ENCODE data around the gene STRN. TPM values are rescaled to one million over a fixed set of nuclear protein-coding genes. Genes with fewer than 3 reads are reported as not detected.
A peak's percentile ranks its signal among the peaks of the same experiment; 100 is the strongest.
"Not testable (repeated sequence)": the region's sequence is repeated elsewhere in the genome, so short reads cannot be mapped to it uniquely, and the experiment has no call there.

Gene STRN
- total RNA-seq, 4 donors from 2014 or later: 14.9 to 18.5 (median 16.1) TPM

DNA sequence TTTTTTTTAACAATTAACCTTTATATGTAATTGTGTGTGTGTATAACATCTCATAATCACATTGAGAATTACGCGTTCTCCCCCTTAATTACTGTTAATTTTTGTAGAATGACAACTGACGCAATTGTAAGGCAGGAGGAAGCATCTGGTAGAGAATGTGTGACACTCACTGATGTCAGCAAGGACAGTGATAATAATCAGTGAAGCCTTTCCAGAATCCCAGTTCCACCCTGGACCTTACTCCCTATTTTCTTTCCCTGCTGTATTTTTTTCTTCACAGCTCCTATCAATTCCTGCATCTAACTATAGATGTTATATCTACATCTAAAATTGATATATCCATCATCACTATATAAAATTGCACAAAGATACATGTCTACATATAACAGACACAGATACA, 16.1 kb upstream of the STRN start:
- H3K36me3 ChIP-seq: no peaks in the 10 kb centered on the region

DNA sequence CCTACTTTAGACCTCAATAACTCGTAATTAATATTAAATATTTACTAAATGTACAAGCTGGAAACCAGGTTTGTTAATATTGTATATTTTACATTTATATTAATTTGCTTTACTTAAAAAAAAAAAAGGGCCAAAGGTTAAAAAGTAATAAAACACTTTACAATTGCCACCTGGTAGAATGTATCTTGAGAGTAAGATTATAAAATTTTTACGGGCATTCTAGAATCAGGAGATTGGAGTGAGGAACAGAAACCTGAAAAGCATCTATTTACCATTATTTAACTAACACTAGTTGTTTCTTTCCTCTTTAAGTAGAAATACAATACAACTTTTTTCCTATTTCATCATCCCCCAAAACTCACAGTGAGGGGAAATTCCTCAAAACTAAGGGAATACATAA, 15.6 kb upstream of the STRN start:
- 98 to 99% methylated on average over 2 of the region's 2 CpGs for WGBS, 2 donors
- TF ChIP-seq, protein P1, sequence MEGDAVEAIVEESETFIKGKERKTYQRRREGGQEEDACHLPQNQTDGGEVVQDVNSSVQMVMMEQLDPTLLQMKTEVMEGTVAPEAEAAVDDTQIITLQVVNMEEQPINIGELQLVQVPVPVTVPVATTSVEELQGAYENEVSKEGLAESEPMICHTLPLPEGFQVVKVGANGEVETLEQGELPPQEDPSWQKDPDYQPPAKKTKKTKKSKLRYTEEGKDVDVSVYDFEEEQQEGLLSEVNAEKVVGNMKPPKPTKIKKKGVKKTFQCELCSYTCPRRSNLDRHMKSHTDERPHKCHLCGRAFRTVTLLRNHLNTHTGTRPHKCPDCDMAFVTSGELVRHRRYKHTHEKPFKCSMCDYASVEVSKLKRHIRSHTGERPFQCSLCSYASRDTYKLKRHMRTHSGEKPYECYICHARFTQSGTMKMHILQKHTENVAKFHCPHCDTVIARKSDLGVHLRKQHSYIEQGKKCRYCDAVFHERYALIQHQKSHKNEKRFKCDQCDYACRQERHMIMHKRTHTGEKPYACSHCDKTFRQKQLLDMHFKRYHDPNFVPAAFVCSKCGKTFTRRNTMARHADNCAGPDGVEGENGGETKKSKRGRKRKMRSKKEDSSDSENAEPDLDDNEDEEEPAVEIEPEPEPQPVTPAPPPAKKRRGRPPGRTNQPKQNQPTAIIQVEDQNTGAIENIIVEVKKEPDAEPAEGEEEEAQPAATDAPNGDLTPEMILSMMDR (IDR thresholded peaks at IDR 0.05): no peak
- no peak for TF ChIP-seq POLR2A (IDR thresholded peaks at IDR 0.05)
- Histone ChIP-seq H3K9me3 (no peaks in the 10 kb centered on the region), H3K27me3 (no peaks in the 10 kb centered on the region), H3K4me1 (no peaks in the 10 kb centered on the region), H3K36me3 (no peaks in the 10 kb centered on the region), H3K4me3 (replicated peaks in 1 of 3) (no peak overlapping the region), H3K27ac (no peak overlapping the region)
- no peak for DNase-seq
- intact Hi-C loops (cut with DNase I): no loop called here

More for the DNA sequence above, 16.1 kb upstream of the STRN start:
- H3K9me3 ChIP-seq: no peaks in the 10 kb centered on the region
- H3K27me3 ChIP-seq: no peaks in the 10 kb centered on the region
- H3K4me1 ChIP-seq: no peaks in the 10 kb centered on the region
- WGBS, 2 donors: 82 to 85% methylated on average over 3 of the region's 3 CpGs
- H3K4me3 ChIP-seq (replicated peaks in 1 of 3): no peak overlapping the region
- no peak for DNase-seq
- intact Hi-C loops (cut with DNase I): no loop called here
- H3K27ac ChIP-seq: no peak overlapping the region
- no peak for TF ChIP-seq POLR2A (IDR thresholded peaks at IDR 0.05)
- TF ChIP-seq, protein P1 (IDR thresholded peaks at IDR 0.05): no peak

DNA sequence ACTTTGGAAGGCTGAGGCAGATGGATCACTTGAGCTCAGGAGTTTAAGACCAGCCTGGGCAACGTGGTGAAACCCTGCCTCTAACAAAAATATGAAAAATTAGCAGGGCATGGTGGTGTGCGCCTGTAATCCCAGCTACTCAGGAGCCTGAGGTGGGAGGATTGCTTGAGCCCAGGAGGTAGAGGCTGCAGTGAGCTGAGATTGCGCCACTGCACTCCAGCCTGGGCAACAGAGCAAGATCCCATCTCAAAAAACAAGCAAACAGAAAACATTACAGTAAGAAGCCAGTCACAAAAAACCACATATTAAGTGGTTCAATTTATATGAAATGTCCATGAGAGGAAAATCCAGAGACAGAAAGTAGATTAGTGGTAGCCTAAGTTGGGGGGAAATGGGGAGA, 12.7 kb upstream of the STRN start:
- WGBS, 2 donors: 93 to 97% methylated on average over 3 of the region's 3 CpGs
- H3K4me1 ChIP-seq; H3K36me3 ChIP-seq; intact Hi-C loops (cut with DNase I); H3K4me3 ChIP-seq (replicated peaks in 1 of 3); H3K9me3 ChIP-seq; H3K27ac ChIP-seq; H3K27me3 ChIP-seq; DNase-seq: not testable (repeated sequence)

DNA sequence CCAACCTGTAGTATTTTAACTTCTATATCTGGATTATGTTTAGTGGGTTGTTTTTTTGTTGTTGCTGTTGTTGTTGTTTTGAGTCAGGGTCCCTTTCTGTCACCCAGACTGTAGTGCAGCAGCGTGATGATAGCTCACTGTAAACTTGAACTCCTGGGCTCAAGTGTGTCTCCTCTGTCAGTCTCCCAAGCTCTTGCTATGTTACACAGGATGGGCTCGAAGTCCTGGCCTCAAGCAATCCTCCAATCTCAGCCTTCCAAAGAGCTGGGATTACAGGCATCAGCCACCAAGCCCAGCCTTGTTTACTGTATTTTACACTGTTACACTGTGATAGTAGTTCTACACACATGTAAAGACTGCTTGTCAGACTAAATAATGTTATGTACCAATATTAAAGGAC, 9.7 kb upstream of the STRN start:
- no peaks in the 10 kb centered on the region for H3K9me3 ChIP-seq
- DNase-seq: no peak
- TF ChIP-seq, protein P1 (IDR thresholded peaks at IDR 0.05): no peak
- TF ChIP-seq POLR2A (IDR thresholded peaks at IDR 0.05): no peak
- H3K4me3 ChIP-seq (replicated peaks in 1 of 3): no peak overlapping the region
- H3K4me1 ChIP-seq: peaks cover 0 to 5% of the 10 kb centered on the region in 2 donors
- WGBS, 2 donors: 77 to 85% methylated on average over 2 of the region's 2 CpGs
- H3K36me3 ChIP-seq: no peaks in the 10 kb centered on the region
- no peaks in the 10 kb centered on the region for H3K27me3 ChIP-seq
- intact Hi-C loops (cut with DNase I): no loop called here
- H3K27ac ChIP-seq: no peak overlapping the region

DNA sequence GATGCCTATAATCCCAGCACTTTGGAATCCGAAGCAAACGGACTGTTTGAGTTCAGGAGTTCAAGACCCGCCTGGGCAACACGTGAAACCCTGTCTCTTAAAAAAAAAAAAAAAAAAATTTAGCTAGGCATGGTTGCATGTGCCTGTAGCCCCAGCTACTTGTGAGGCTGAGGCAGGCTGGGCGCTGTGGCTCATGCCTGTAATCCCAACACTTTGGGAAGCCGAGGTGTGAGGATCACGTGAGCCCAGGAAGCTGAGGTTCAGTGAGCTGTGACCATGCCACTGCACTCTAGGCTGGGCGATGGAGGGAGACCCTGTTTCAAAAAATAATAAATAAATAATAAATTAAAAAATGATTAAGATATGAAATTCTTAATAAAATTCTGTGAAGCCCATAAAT, 9.0 kb upstream of the STRN start:
- H3K9me3 ChIP-seq: no peaks in the 10 kb centered on the region
- intact Hi-C loops (cut with DNase I): no loop called here
- 68 to 71% methylated on average over 8 of the region's 8 CpGs for WGBS, 2 donors
- H3K4me1 ChIP-seq: peaks cover 0 to 5% of the 10 kb centered on the region in 2 donors
- TF ChIP-seq POLR2A (IDR thresholded peaks at IDR 0.05): no peak
- TF ChIP-seq, protein P1 (IDR thresholded peaks at IDR 0.05): no peak
- no peaks in the 10 kb centered on the region for H3K27me3 ChIP-seq
- DNase-seq: peak; percentile 32 to 42
- no peak overlapping the region for H3K4me3 ChIP-seq (replicated peaks in 1 of 3)
- no peak overlapping the region for H3K27ac ChIP-seq
- H3K36me3 ChIP-seq: no peaks in the 10 kb centered on the region

DNA sequence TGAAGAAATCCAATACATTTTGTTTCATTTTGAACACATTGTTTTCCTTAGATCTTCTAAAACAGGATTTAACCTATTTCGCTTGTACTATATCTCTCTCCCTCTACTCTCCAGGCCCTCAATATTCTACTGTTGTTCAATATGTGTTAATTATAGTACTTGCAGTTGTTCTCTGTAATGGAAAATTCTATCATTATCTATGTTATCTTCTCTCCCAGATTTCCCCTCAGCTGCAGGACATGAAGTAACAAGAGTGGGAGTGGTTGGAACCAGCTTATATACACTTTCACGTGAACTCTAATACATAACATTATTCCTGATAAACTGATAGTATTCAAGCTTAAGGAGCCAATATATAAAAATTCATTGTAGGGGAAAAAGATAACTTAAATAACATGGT, 7.0 kb upstream of the STRN start:
- H3K27me3 ChIP-seq: no peaks in the 10 kb centered on the region
- intact Hi-C loops (cut with DNase I): no loop called here
- H3K4me1 ChIP-seq: peaks cover 0 to 5% of the 10 kb centered on the region in 2 donors
- no peaks in the 10 kb centered on the region for H3K9me3 ChIP-seq
- 73 to 79% methylated on average over 2 of the region's 2 CpGs for WGBS, 2 donors
- TF ChIP-seq, protein P1 (IDR thresholded peaks at IDR 0.05): no peak
- no peak for TF ChIP-seq POLR2A (IDR thresholded peaks at IDR 0.05)
- H3K27ac ChIP-seq: no peak overlapping the region
- no peaks in the 10 kb centered on the region for H3K36me3 ChIP-seq
- no peak overlapping the region for H3K4me3 ChIP-seq (replicated peaks in 1 of 3)
- no peak for DNase-seq

Measured in thyroid gland (tissue), 4 donors.